ENCODE measurements around the gene ENOSF1.

Gene ENOSF1

DNA sequence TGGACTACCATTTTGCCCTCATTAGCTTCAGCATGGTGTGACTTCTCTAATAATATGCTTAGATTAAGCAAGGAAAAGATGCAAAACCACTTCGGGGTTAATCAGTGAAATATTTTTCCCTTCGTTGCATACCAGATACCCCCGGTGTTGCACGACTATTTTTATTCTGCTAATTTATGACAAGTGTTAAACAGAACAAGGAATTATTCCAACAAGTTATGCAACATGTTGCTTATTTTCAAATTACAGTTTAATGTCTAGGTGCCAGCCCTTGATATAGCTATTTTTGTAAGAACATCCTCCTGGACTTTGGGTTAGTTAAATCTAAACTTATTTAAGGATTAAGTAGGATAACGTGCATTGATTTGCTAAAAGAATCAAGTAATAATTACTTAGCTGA is 38.7 kb downstream of the ENOSF1 start:
- H3K27ac ChIP-seq (ENCODE audit: low read length) = no peak overlapping the region
- DNase-seq = no peak
- H3K4me1 ChIP-seq (ENCODE audit: insufficient read depth, low read length) = no peaks in the 10 kb centered on the region
- peaks cover 33% of the 10 kb centered on the region for H4K20me1 ChIP-seq (ENCODE audit: insufficient read depth, low read length)
- no peak overlapping the region for H3K4me3 ChIP-seq (ENCODE audit: low read depth in 1 of 2, low read length in 2 of 2)
- peaks cover 95% of the 10 kb centered on the region for H3K36me3 ChIP-seq (ENCODE audit: insufficient read depth, low read length)
- no peaks in the 10 kb centered on the region for H3K9me3 ChIP-seq (ENCODE audit: insufficient read depth, low read length, severe bottlenecking)
- H3K4me2 ChIP-seq (ENCODE audit: insufficient read depth, low read length) = no peak overlapping the region
- no peak overlapping the region for H2AFZ ChIP-seq (ENCODE audit: low read depth, low read length)
- H3K9ac ChIP-seq (ENCODE audit: low read depth, low read length) = no peak overlapping the region
- H3K79me2 ChIP-seq (ENCODE audit: insufficient read depth, low read length) = peaks cover 23% of the 10 kb centered on the region
- H3K27me3 ChIP-seq (ENCODE audit: insufficient read depth, low read length, poor library complexity) = no peaks in the 10 kb centered on the region
- TF ChIP-seq, protein P1, sequence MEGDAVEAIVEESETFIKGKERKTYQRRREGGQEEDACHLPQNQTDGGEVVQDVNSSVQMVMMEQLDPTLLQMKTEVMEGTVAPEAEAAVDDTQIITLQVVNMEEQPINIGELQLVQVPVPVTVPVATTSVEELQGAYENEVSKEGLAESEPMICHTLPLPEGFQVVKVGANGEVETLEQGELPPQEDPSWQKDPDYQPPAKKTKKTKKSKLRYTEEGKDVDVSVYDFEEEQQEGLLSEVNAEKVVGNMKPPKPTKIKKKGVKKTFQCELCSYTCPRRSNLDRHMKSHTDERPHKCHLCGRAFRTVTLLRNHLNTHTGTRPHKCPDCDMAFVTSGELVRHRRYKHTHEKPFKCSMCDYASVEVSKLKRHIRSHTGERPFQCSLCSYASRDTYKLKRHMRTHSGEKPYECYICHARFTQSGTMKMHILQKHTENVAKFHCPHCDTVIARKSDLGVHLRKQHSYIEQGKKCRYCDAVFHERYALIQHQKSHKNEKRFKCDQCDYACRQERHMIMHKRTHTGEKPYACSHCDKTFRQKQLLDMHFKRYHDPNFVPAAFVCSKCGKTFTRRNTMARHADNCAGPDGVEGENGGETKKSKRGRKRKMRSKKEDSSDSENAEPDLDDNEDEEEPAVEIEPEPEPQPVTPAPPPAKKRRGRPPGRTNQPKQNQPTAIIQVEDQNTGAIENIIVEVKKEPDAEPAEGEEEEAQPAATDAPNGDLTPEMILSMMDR (IDR thresholded peaks at IDR 0.05; ENCODE audit: borderline replicate concordance, extremely low read depth, low read length, poor library complexity, severe bottlenecking) = no peak
- TF ChIP-seq EZH2 (IDR thresholded peaks at IDR 0.05; ENCODE audit: borderline replicate concordance, low read depth, low read length, severe bottlenecking) = no peak
- no peak for ATAC-seq (ENCODE audit: insufficient read depth, low read depth)

DNA sequence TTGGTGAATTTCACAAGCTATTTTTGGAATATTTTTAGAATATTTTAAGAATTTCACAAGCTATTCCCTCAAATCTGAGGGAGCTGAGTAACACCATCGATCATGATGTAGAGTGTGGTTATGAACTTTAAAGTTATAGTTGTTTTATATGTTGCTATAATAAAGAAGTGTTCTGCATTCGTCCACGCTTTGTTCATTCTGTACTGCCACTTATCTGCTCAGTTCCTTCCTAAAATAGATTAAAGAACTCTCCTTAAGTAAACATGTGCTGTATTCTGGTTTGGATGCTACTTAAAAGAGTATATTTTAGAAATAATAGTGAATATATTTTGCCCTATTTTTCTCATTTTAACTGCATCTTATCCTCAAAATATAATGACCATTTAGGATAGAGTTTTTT is 39.1 kb downstream of the ENOSF1 start:
- Histone ChIP-seq H3K4me1 (ENCODE audit: insufficient read depth, low read length) (no peaks in the 10 kb centered on the region), H3K27ac (ENCODE audit: low read length) (no peak overlapping the region), H4K20me1 (ENCODE audit: insufficient read depth, low read length) (peaks cover 38% of the 10 kb centered on the region), H3K9ac (ENCODE audit: low read depth, low read length) (no peak overlapping the region), H3K27me3 (ENCODE audit: insufficient read depth, low read length, poor library complexity) (no peaks in the 10 kb centered on the region), H2AFZ (ENCODE audit: low read depth, low read length) (no peak overlapping the region), H3K4me2 (ENCODE audit: insufficient read depth, low read length) (no peak overlapping the region), H3K79me2 (ENCODE audit: insufficient read depth, low read length) (peaks cover 28% of the 10 kb centered on the region), H3K9me3 (ENCODE audit: insufficient read depth, low read length, severe bottlenecking) (no peaks in the 10 kb centered on the region), H3K36me3 (ENCODE audit: insufficient read depth, low read length) (peaks cover 96% of the 10 kb centered on the region), H3K4me3 (ENCODE audit: low read depth in 1 of 2, low read length in 2 of 2) (no peak overlapping the region)
- TF ChIP-seq EZH2 (IDR thresholded peaks at IDR 0.05; ENCODE audit: borderline replicate concordance, low read depth, low read length, severe bottlenecking) = no peak
- TF ChIP-seq, protein P1 (IDR thresholded peaks at IDR 0.05; ENCODE audit: borderline replicate concordance, extremely low read depth, low read length, poor library complexity, severe bottlenecking) = no peak
- DNase-seq (no peak), ATAC-seq (ENCODE audit: insufficient read depth, low read depth) (no peak)

DNA sequence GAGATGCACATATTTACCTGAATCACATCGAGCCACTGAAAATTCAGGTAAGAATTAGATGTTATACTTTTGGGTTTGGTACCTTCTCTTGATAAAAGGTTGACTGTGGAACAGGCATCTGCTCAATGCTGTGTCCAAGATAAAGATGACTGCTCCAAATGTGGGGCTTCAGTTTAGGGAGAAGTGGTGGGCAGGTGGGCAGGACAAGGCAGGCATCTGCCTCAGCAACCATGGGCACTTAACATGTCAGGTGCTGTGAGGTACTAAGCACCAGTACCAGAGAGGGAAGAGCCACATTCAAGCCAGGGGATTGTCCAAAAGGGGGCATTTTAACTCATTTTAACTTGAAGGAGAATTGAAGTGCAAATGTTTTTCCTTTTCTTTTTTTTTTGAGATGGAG is 41.0 kb downstream of the ENOSF1 start:
- H3K9me3 ChIP-seq (ENCODE audit: insufficient read depth, low read length, severe bottlenecking) = no peaks in the 10 kb centered on the region

More for the DNA sequence above, 41.0 kb downstream of the ENOSF1 start:
- no peak overlapping the region for H3K27ac ChIP-seq (ENCODE audit: low read length)
- H3K9ac ChIP-seq (ENCODE audit: low read depth, low read length) = no peak overlapping the region
- peaks cover 96% of the 10 kb centered on the region for H3K36me3 ChIP-seq (ENCODE audit: insufficient read depth, low read length)
- no peak overlapping the region for H3K4me2 ChIP-seq (ENCODE audit: insufficient read depth, low read length)
- peaks cover 3% of the 10 kb centered on the region; the same call in 1 of the 2 replicates for H3K4me1 ChIP-seq (ENCODE audit: insufficient read depth, low read length)
- TF ChIP-seq EZH2 (IDR thresholded peaks at IDR 0.05; ENCODE audit: borderline replicate concordance, low read depth, low read length, severe bottlenecking) = no peak
- TF ChIP-seq, protein P1 (IDR thresholded peaks at IDR 0.05; ENCODE audit: borderline replicate concordance, extremely low read depth, low read length, poor library complexity, severe bottlenecking) = no peak
- DNase-seq (peak; percentile 1), ATAC-seq (ENCODE audit: insufficient read depth, low read depth) (no peak)
- H3K4me3 ChIP-seq (ENCODE audit: low read depth in 1 of 2, low read length in 2 of 2) = no peak overlapping the region
- H3K27me3 ChIP-seq (ENCODE audit: insufficient read depth, low read length, poor library complexity) = no peaks in the 10 kb centered on the region
- H3K79me2 ChIP-seq (ENCODE audit: insufficient read depth, low read length) = peaks cover 43% of the 10 kb centered on the region
- no peak overlapping the region for H2AFZ ChIP-seq (ENCODE audit: low read depth, low read length)
- H4K20me1 ChIP-seq (ENCODE audit: insufficient read depth, low read length) = peaks cover 52% of the 10 kb centered on the region
